ENCODE data around the gene KCNE3.

DNA sequence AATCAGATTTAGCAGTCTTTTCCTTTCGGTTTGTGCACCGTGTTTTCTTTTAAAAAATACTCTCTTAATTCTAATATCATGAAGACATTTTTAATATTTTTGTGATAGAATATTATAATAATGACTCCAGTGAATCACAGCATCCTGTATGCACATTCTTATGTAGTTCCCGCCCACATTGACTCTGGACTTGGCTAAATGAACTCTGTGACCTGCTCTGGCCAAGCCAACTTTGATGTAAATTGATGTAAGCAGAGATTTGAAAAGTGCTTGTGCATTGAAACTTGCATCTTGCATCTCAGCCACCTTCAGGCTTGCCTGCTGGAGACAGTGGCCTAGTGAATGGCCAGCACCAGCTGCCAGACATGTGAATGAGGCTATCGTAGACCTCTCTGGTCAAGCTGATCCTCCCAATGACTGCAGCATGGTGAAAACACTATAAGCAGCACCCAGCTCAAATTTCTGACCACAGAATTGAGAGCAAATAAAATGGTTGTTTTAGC, 39.9 kb downstream of the KCNE3 start:
- TF ChIP-seq CTCF (conservative IDR thresholded peaks at IDR 0.05) (no peak), EZH2 (IDR thresholded peaks at IDR 0.05; ENCODE audit: low read depth) (no peak)
